Psoas muscle (tissue), 8 donors: ENCODE results near the gene PHAF1. TPM values are rescaled to one million over a fixed set of nuclear protein-coding genes. Genes with fewer than 3 reads are reported as not detected.

ENCODE experiments used
- ATAC-seq, 4 donors: fragments of 200-7000 bp; cut with Tn5 transposase; one replicate each; pipeline ENCODE4 v1.9.1; 2020; ENCODE audit warnings: moderate library complexity in 3 of 4, mild to moderate bottlenecking in 2 of 4
- DNase-seq, 2 donors: peaks; one replicate each; pipeline ENCODE4 v3.0.0-alpha.2; 2020
- H3K27ac ChIP-seq: fragments of 200-600 bp; one replicate; pipeline ENCODE4 v1.8.0; 2022
- H3K27me3 ChIP-seq, 3 donors: fragments of 200-600 bp in 1 of 3; one replicate each; pipeline versions ENCODE4 v1.6.1 to v1.8.0; 2013 to 2022; ENCODE audit warnings: low read length in 2 of 3, mild to moderate bottlenecking in 2 of 3, moderate library complexity in 1 of 3; ENCODE audit not compliant: insufficient read depth in 3 of 3
- H3K36me3 ChIP-seq, 2 donors: fragments of 200-600 bp in 1 of 2; one replicate each; pipeline versions ENCODE4 v1.6.1 to v1.8.0; 2013 to 2022; ENCODE audit warnings: low read depth in 1 of 2, mild to moderate bottlenecking in 1 of 2, moderate library complexity in 1 of 2; ENCODE audit not compliant: insufficient read depth in 1 of 2
- H3K4me1 ChIP-seq: fragments of 200-600 bp; one replicate; pipeline ENCODE4 v1.8.0; 2022
- H3K4me3 ChIP-seq: fragments of 200-600 bp; one replicate; pipeline ENCODE4 v1.8.0; 2022; ENCODE audit warnings: mild to moderate bottlenecking
- H3K9me3 ChIP-seq: fragments of 200-600 bp; one replicate; pipeline ENCODE4 v1.8.0; 2022
- CTCF ChIP-seq: fragments of 200-600 bp; IDR thresholded peaks from one replicate; pipeline ENCODE4 v1.8.0; 2022; ENCODE audit warnings: antibody characterized with exemption
- WGBS, 3 donors: extraction: QIAGEN DNeasy Blood & Tissue Kit; methylation state at CpG; one replicate each; pipeline versions ENCODE4 v1.1.6 to v1.1.7; 2013; 5-methylcytosine and 5-hydroxymethylcytosine counted together
- intact Hi-C, 2 donors: fragments of 100-400 bp; cut with DNase I; formaldehyde crosslinking; loops; one replicate each; pipeline versions ENCODE4 v1.11.0 to v1.14.2; 2022
- polyA plus RNA-seq, 3 donors: library from polyadenylated mRNA; stranded (reverse); fragments of 200-250 nt; gene quantifications; one replicate each; pipeline ENCODE4 v1.2.3, GENCODE V29; 2013
- total RNA-seq, 4 donors: library from RNA; stranded (reverse); fragmentation: NEBNext Ultra II Directional in 2 of 4; extraction: Animal tissue kit (Norgen Biotek cat#: 25700) in 2 of 4; gene quantifications; one replicate each; pipeline versions ENCODE4 v1.2.1 to v1.2.4, GENCODE V29; 2021 to 2023
- donor health status: healthy with polysubstance abuse.
- donor health status: DM: no; HTN: no; CAD: no; lungs with moderate emphysema.
- donor health status: Bipolar disorder and iron deficiency.
- donor health status: healthy.
- donor health status: DM: yes; HTN: yes; CAD: no.
- donor health status: DM: no; HTN: no; CAD: no.
- donor health status: DM: no; HTN: no; CAD: no.
- donor health status: DM: yes; HTN: yes; CAD: no.

PHAF1 gene
- total and polyA plus RNA-seq, 7 donors = 12.2 to 60.4 (median 15.4) TPM

GRCh38 chr16:67111951-67112444, 2.3 kb downstream of the PHAF1 start:
- peaks cover 0 to 13% of the 10 kb centered on the region in 2 donors for H3K36me3 ChIP-seq
- H3K4me1 ChIP-seq = peaks cover 36% of the 10 kb centered on the region
- no peaks in the 10 kb centered on the region for H3K27me3 ChIP-seq
- no peaks in the 10 kb centered on the region for H3K9me3 ChIP-seq
- no peak for TF ChIP-seq CTCF
- no peak overlapping the region for H3K27ac ChIP-seq
- no peak for ATAC-seq
- no peak overlapping the region for H3K4me3 ChIP-seq
- intact Hi-C loops = no loop called here
- WGBS, 3 donors = 67 to 83% (median 71%) methylated on average over 4 of the region's 4 CpGs
- no peak for DNase-seq

GRCh38 chr16:67112591-67113399, 3.1 kb downstream of the PHAF1 start:
- Histone ChIP-seq H3K4me1 (peaks cover 36% of the 10 kb centered on the region), H3K9me3 (no peaks in the 10 kb centered on the region), H3K36me3 (peaks cover 0 to 13% of the 10 kb centered on the region in 2 donors), H3K4me3 (no peak overlapping the region), H3K27ac (peak overlapping the region; percentile 30), H3K27me3 (no peaks in the 10 kb centered on the region)
- no peak for TF ChIP-seq CTCF
- DNase-seq (no peak), ATAC-seq (no peak)
- 75 to 86% (median 86%) methylated on average over 4 of the region's 4 CpGs for WGBS, 3 donors
- intact Hi-C loops = no loop called here

- H3K4me1 ChIP-seq = peaks cover 33% of the 10 kb centered on the region
- intact Hi-C loops = loop anchor here in 1 of 2 donors (5.0 kb wide), 1 partner anchor 43 kb away; the partner anchor contains the start of genes FBXL8 and TRADD
- DNase-seq = no peak
These were observed 5.1 kb downstream of the PHAF1 start for GRCh38 chr16:67114793-67115192.

GRCh38 chr16:67115639-67116038, 5.9 kb downstream of the PHAF1 start:
- WGBS, 3 donors = 82 to 85% (median 84%) methylated on average over 7 of the region's 7 CpGs

More at GRCh38 chr16:67114793-67115192, 5.1 kb downstream of the PHAF1 start:
- H3K27me3 ChIP-seq = no peaks in the 10 kb centered on the region
- WGBS, 3 donors = 65 to 78% (median 77%) methylated on average over 2 of the region's 2 CpGs
- H3K9me3 ChIP-seq = no peaks in the 10 kb centered on the region
- H3K36me3 ChIP-seq = peaks cover 0 to 22% of the 10 kb centered on the region in 2 donors
- TF ChIP-seq CTCF = no peak
- H3K4me3 ChIP-seq = no peak overlapping the region
- no peak overlapping the region for H3K27ac ChIP-seq
- ATAC-seq = no peak

More at GRCh38 chr16:67115639-67116038, 5.9 kb downstream of the PHAF1 start:
- intact Hi-C loops = loop anchor here in 1 of 2 donors (5.0 kb wide), 1 partner anchor 42 kb away; the partner anchor contains the start of genes FBXL8 and TRADD
- Histone ChIP-seq H3K36me3 (peaks cover 0 to 31% of the 10 kb centered on the region in 2 donors), H3K27me3 (no peaks in the 10 kb centered on the region), H3K27ac (no peak overlapping the region), H3K4me1 (peaks cover 31% of the 10 kb centered on the region), H3K9me3 (no peaks in the 10 kb centered on the region), H3K4me3 (no peak overlapping the region)
- TF ChIP-seq CTCF = no peak
- ATAC-seq = peak in 2 of 4 donors; percentile 46 to 47
- DNase-seq = no peak
